Measurements from ENCODE around the gene CDKN1A. TPM values are rescaled to one million over a fixed set of nuclear protein-coding genes. Genes with fewer than 3 reads are reported as not detected.

Gene CDKN1A
- total RNA-seq, 1 experiment from 2014 or later = 17.4 TPM

- no peak overlapping the region for H3K4me3 Mint-ChIP-seq
- Histone ChIP-seq H2BK5ac (ENCODE audit: insufficient read length, low read length) (no peak overlapping the region), H3K4ac (ENCODE audit: low read depth, low read length) (no peak overlapping the region), H3K14ac (ENCODE audit: insufficient read depth, low read length) (no peak overlapping the region), H3K23ac (ENCODE audit: insufficient read length, low read depth, low read length) (no peak overlapping the region), H3K79me1 (ENCODE audit: insufficient read depth, low read depth, low read length, poor library complexity, severe bottlenecking) (no peaks in the 10 kb centered on the region), H3T11ph (ENCODE audit: low read length) (no peak overlapping the region), H2AFZ (ENCODE audit: low read length) (no peak overlapping the region), H3K9ac (ENCODE audit: extremely low read depth, insufficient read length, low read length) (no peak overlapping the region), H4K91ac (ENCODE audit: insufficient read length, low read depth, low read length) (no peak overlapping the region), H3K9me3 (ENCODE audit: control insufficient read depth, low read depth, low read length) (no peaks in the 10 kb centered on the region), H3K18ac (ENCODE audit: insufficient read length, low read depth, low read length) (no peak overlapping the region), H4K8ac (replicated peaks; ENCODE audit: insufficient read length, low read depth, low read length) (no peak overlapping the region), H3K4me2 (ENCODE audit: insufficient read depth, insufficient read length, low read length) (no peak overlapping the region), H2BK15ac (ENCODE audit: low read depth, low read length) (no peak overlapping the region), H3K4me1 (ENCODE audit: insufficient read depth, low read length) (no peaks in the 10 kb centered on the region), H2BK12ac (ENCODE audit: insufficient read length, low read depth, low read length) (no peak overlapping the region), H3K23me2 (ENCODE audit: insufficient read length, low read depth, low read length, poor library complexity, severe bottlenecking) (no peaks in the 10 kb centered on the region), H3K27me3 (ENCODE audit: insufficient read depth, low read length) (no peaks in the 10 kb centered on the region), H3K56ac (ENCODE audit: insufficient read length, low read depth, low read length) (no peak overlapping the region), H2BK20ac (ENCODE audit: low read depth, low read length, poor library complexity, severe bottlenecking) (no peak overlapping the region), H4K5ac (ENCODE audit: insufficient read length, low read depth, low read length) (no peak overlapping the region), H3K79me2 (ENCODE audit: insufficient read depth, low read length) (no peaks in the 10 kb centered on the region), H2AK5ac (ENCODE audit: insufficient read length, low read length) (no peak overlapping the region), H3K27ac (ENCODE audit: insufficient read length, low read depth, low read length) (no peak overlapping the region), H2BK120ac (ENCODE audit: low read depth, low read length, poor library complexity, severe bottlenecking) (no peak overlapping the region), H4K20me1 (ENCODE audit: control insufficient read depth, insufficient read depth, insufficient read length) (no peaks in the 10 kb centered on the region)
- WGBS (ENCODE audit: extremely low coverage, insufficient read length, low lambda C conversion rate) = no CpG with 5 or more reads among the region's 1 CpG
- peaks cover 6% of the 10 kb centered on the region in 2 experiments; a peak in 3 of 4 replicates for H3K4me1 Mint-ChIP-seq
- TF ChIP-seq, protein P1, sequence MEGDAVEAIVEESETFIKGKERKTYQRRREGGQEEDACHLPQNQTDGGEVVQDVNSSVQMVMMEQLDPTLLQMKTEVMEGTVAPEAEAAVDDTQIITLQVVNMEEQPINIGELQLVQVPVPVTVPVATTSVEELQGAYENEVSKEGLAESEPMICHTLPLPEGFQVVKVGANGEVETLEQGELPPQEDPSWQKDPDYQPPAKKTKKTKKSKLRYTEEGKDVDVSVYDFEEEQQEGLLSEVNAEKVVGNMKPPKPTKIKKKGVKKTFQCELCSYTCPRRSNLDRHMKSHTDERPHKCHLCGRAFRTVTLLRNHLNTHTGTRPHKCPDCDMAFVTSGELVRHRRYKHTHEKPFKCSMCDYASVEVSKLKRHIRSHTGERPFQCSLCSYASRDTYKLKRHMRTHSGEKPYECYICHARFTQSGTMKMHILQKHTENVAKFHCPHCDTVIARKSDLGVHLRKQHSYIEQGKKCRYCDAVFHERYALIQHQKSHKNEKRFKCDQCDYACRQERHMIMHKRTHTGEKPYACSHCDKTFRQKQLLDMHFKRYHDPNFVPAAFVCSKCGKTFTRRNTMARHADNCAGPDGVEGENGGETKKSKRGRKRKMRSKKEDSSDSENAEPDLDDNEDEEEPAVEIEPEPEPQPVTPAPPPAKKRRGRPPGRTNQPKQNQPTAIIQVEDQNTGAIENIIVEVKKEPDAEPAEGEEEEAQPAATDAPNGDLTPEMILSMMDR (conservative IDR thresholded peaks at IDR 0.05) = no peak
- H3K9me3 Mint-ChIP-seq = no peaks in the 10 kb centered on the region
- no peaks in the 10 kb centered on the region for H3K36me3 Mint-ChIP-seq (ENCODE audit: insufficient read depth in 1 of 3, low read depth in 3 of 3)
- peaks cover 8% of the 10 kb centered on the region for H3K27me3 Mint-ChIP-seq (ENCODE audit: low read depth)
- DNase-seq = no peak
- no peak overlapping the region for H3K27ac Mint-ChIP-seq
Observed at GRCh38 chr6:36657271-36657670, 21.2 kb upstream of the CDKN1A start.

Data from H9 (cell line).